H9 (cell line): ENCODE data around the gene PRPF19. TPM values are rescaled to one million over a fixed set of nuclear protein-coding genes. Genes with fewer than 3 reads are reported as not detected.

Experiments
- DNase-seq: peaks from one replicate; pipeline ENCODE4 v3.0.0-alpha.2; 2017
- H2AFZ ChIP-seq: one replicate; pipeline ENCODE4 v1.6.1; 2013; ENCODE audit warnings: mild to moderate bottlenecking, low read length, control low read depth, moderate library complexity
- H2AK5ac ChIP-seq: 2 replicates; pipeline ENCODE4 v1.6.1; 2013; ENCODE audit warnings: low read length, control low read depth, mixed read lengths; ENCODE audit not compliant: insufficient read length
- H2BK120ac ChIP-seq: one replicate; pipeline ENCODE4 v1.6.1; 2013; ENCODE audit warnings: low read depth, mild to moderate bottlenecking, low read length, control low read depth, inconsistent platforms; ENCODE audit not compliant: poor library complexity, severe bottlenecking
- H2BK12ac ChIP-seq: 2 replicates; pipeline ENCODE4 v1.6.1; 2013; ENCODE audit warnings: low read length, control low read depth, mixed read lengths, low read depth; ENCODE audit not compliant: insufficient read length
- H2BK15ac ChIP-seq: 2 replicates; pipeline ENCODE4 v1.6.1; 2013; ENCODE audit warnings: low read depth, low read length, control low read depth
- H2BK20ac ChIP-seq: one replicate; pipeline ENCODE4 v1.6.1; 2013; ENCODE audit warnings: low read depth, mild to moderate bottlenecking, low read length, control low read depth, inconsistent platforms; ENCODE audit not compliant: poor library complexity, severe bottlenecking
- H2BK5ac ChIP-seq: 2 replicates; pipeline ENCODE4 v1.6.1; 2013; ENCODE audit warnings: low read length, control low read depth, mixed read lengths; ENCODE audit not compliant: insufficient read length
- H3K14ac ChIP-seq: 2 replicates; pipeline ENCODE4 v1.6.1; 2013; ENCODE audit warnings: low read length, control low read depth; ENCODE audit not compliant: insufficient read depth
- H3K18ac ChIP-seq: 2 replicates; pipeline ENCODE4 v1.6.1; 2013; ENCODE audit warnings: low read depth, mild to moderate bottlenecking, mixed read lengths, low read length, control low read depth; ENCODE audit not compliant: insufficient read length
- H3K23ac ChIP-seq: 2 replicates; pipeline ENCODE4 v1.6.1; 2013; ENCODE audit warnings: low read length, control low read depth, mixed read lengths, low read depth; ENCODE audit not compliant: insufficient read length
- H3K23me2 ChIP-seq: 2 replicates; pipeline ENCODE4 v1.6.1; 2013; ENCODE audit warnings: low read depth, mild to moderate bottlenecking, mixed read lengths, low read length, control low read depth; ENCODE audit not compliant: insufficient read length, poor library complexity, severe bottlenecking
- H3K27ac ChIP-seq: 2 replicates; pipeline ENCODE4 v1.5.1; 2013; ENCODE audit warnings: low read length, control low read depth, mixed read lengths, low read depth; ENCODE audit not compliant: insufficient read length
- H3K27me3 ChIP-seq: 2 replicates; pipeline ENCODE4 v1.6.1; 2013; ENCODE audit warnings: low read length, control low read depth, inconsistent platforms; ENCODE audit not compliant: insufficient read depth
- H3K4ac ChIP-seq: 2 replicates; pipeline ENCODE4 v1.6.1; 2013; ENCODE audit warnings: low read depth, mild to moderate bottlenecking, control low read depth, inconsistent platforms, low read length, moderate library complexity
- H3K4me1 ChIP-seq: 2 replicates; pipeline ENCODE4 v1.6.1; 2013; ENCODE audit warnings: low read length, control low read depth, inconsistent platforms; ENCODE audit not compliant: insufficient read depth
- H3K4me2 ChIP-seq: 2 replicates; pipeline ENCODE4 v1.6.1; 2013; ENCODE audit warnings: low read length, control low read depth, mixed read lengths; ENCODE audit not compliant: insufficient read length, insufficient read depth
- H3K56ac ChIP-seq: 2 replicates; pipeline ENCODE4 v1.6.1; 2013; ENCODE audit warnings: low read depth, mild to moderate bottlenecking, mixed read lengths, low read length, control low read depth; ENCODE audit not compliant: insufficient read length
- H3K79me1 ChIP-seq: 2 replicates; pipeline ENCODE4 v1.6.1; 2013; ENCODE audit warnings: low read depth, mild to moderate bottlenecking, moderate library complexity, low read length, control low read depth, inconsistent platforms; ENCODE audit not compliant: insufficient read depth, poor library complexity, severe bottlenecking
- H3K79me2 ChIP-seq: 2 replicates; pipeline ENCODE4 v1.6.1; 2013; ENCODE audit warnings: low read length, control low read depth, inconsistent platforms; ENCODE audit not compliant: insufficient read depth
- H3K9ac ChIP-seq: 2 replicates; pipeline ENCODE4 v1.6.1; 2013; ENCODE audit warnings: low read length, control low read depth, mixed read lengths; ENCODE audit not compliant: insufficient read length; ENCODE audit errors: extremely low read depth
- H3K9me3 ChIP-seq: one replicate; pipeline ENCODE4 v1.6.1; 2013; ENCODE audit warnings: low read depth, low read length, inconsistent platforms; ENCODE audit not compliant: control insufficient read depth
- H3T11ph ChIP-seq: one replicate; pipeline ENCODE4 v1.6.1; 2013; ENCODE audit warnings: mild to moderate bottlenecking, low read length, control low read depth, inconsistent platforms
- H4K20me1 ChIP-seq: one replicate; pipeline ENCODE4 v1.6.1; 2013; ENCODE audit not compliant: control insufficient read depth, insufficient read length, insufficient read depth
- H4K5ac ChIP-seq: 2 replicates; pipeline ENCODE4 v1.6.1; 2013; ENCODE audit warnings: low read depth, mild to moderate bottlenecking, mixed read lengths, low read length, control low read depth; ENCODE audit not compliant: insufficient read length
- H4K8ac ChIP-seq: replicated peaks from 2 replicates; pipeline ENCODE4 v1.6.1; 2013; ENCODE audit warnings: low read length, control low read depth, mixed read lengths, low read depth; ENCODE audit not compliant: insufficient read length
- H4K91ac ChIP-seq: 2 replicates; pipeline ENCODE4 v1.6.1; 2013; ENCODE audit warnings: low read depth, mild to moderate bottlenecking, moderate library complexity, mixed read lengths, low read length, control low read depth; ENCODE audit not compliant: insufficient read length
- H3K27ac Mint-ChIP-seq, 3 experiments: 2 replicates in 2 of 3; 3 replicates in 1 of 3; pipeline ENCODE4 v1.8.0; 2020 to 2021; ENCODE audit warnings: mixed read lengths in 3 of 3, mild to moderate bottlenecking in 1 of 3, moderate library complexity in 1 of 3
- H3K27me3 Mint-ChIP-seq: 2 replicates; pipeline ENCODE4 v1.8.0; 2021; ENCODE audit warnings: low read depth, mild to moderate bottlenecking, moderate library complexity, mixed read lengths
- H3K36me3 Mint-ChIP-seq, 3 experiments: 2 replicates in 2 of 3; 3 replicates in 1 of 3; pipeline ENCODE4 v1.8.0; 2020 to 2021; ENCODE audit warnings: low read depth in 3 of 3, mixed read lengths in 3 of 3; ENCODE audit not compliant: insufficient read depth in 1 of 3
- H3K4me1 Mint-ChIP-seq, 2 experiments: 2 replicates each; pipeline ENCODE4 v1.8.0; 2020; ENCODE audit warnings: mixed read lengths in 2 of 2
- H3K4me3 Mint-ChIP-seq, 2 experiments: 2 replicates in 1 of 2; 3 replicates in 1 of 2; pipeline ENCODE4 v1.8.0; 2020 to 2021; ENCODE audit warnings: mild to moderate bottlenecking in 2 of 2, mixed read lengths in 2 of 2, moderate library complexity in 1 of 2
- H3K9me3 Mint-ChIP-seq, 2 experiments: 2 replicates in 1 of 2; 3 replicates in 1 of 2; pipeline ENCODE4 v1.8.0; 2020; ENCODE audit warnings: mild to moderate bottlenecking in 2 of 2, mixed read lengths in 2 of 2, moderate library complexity in 1 of 2
- CTCF ChIP-seq: fragments of 200-600 bp; sonication (generic); conservative IDR thresholded peaks from 3 replicates; pipeline ENCODE4 v1.8.0; 2021; ENCODE audit warnings: antibody characterized with exemption, mild to moderate bottlenecking
- WGBS: extraction: QIAGEN DNeasy Blood & Tissue Kit; methylation state at CpG from one replicate; pipeline ENCODE4 v1.1.7; 2013; ENCODE audit warnings: missing lambda C conversion rate, low lambda C conversion rate, mixed read lengths; ENCODE audit not compliant: insufficient read length; ENCODE audit errors: extremely low coverage; 5-methylcytosine and 5-hydroxymethylcytosine counted together
- total RNA-seq: library from RNA; stranded (reverse); gene quantifications from 2 replicates; pipeline ENCODE4 v1.2.1, GENCODE V29; 2021

The PRPF19 gene
- total RNA-seq, 1 experiment from 2014 or later: 130 TPM

DNA sequence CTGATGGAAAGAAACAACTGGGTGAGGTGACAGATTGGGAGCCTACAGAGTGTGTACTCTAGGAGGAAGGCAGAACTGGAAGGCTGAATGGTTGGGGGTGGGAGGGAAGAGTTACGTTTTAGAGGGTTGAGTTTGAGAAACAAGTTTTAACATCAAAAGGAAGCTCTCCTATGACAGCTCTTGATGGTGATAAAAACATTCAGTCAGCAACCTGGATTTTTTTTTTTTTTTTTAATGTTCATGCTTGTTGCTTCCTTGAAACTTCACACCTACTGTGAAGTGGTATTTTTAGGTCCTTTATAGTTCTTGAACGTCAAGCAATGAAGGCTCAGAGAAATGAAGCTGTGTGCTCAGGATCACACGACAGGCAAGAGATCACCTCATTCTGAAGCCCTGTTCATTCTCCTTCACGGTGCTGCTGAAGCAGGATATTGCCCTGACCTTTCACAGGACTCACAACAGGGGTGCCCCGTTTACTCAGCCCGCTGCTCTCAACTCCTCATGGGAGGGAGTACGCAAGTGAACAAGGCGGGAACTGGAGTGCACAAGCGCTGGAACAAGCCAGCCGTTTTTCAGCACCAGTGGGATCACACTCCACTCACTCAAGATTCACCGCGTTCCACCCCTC is 6.0 kb upstream of the PRPF19 start:
- H2BK15ac ChIP-seq: no peak overlapping the region
- H2BK20ac ChIP-seq: no peak overlapping the region
- no peak overlapping the region for H3K56ac ChIP-seq
- no peak overlapping the region for H3K23ac ChIP-seq
- no peaks in the 10 kb centered on the region for H3K9me3 ChIP-seq
- no peak overlapping the region for H2AK5ac ChIP-seq
- Mint-ChIP-seq H3K4me1 (peaks cover 39% of the 10 kb centered on the region in 2 experiments), H3K27ac (no peak overlapping the region; a peak in 2 of 7 replicates), H3K4me3 (no peak overlapping the region), H3K36me3 (peaks cover 0 to 5% (median 4%) of the 10 kb centered on the region in 3 experiments; a peak in 5 of 7 replicates), H3K27me3 (peaks cover 46% of the 10 kb centered on the region), H3K9me3 (peaks cover 3 to 5% of the 10 kb centered on the region in 2 experiments; a peak in 4 of 5 replicates)
- H2BK5ac ChIP-seq: no peak overlapping the region
- no peak overlapping the region for H2BK120ac ChIP-seq
- no peak overlapping the region for H3K18ac ChIP-seq
- no peak overlapping the region for H3K9ac ChIP-seq
- H3K79me2 ChIP-seq: no peaks in the 10 kb centered on the region; the same call in 1 of the 2 replicates
- H4K8ac ChIP-seq: no peak overlapping the region
- no peak overlapping the region for H3K4me2 ChIP-seq
- H3K14ac ChIP-seq: no peak overlapping the region
- H3K27ac ChIP-seq: no peak overlapping the region
- no peak for DNase-seq
- no peak overlapping the region for H3K4ac ChIP-seq
- no peak for TF ChIP-seq CTCF
- no peak overlapping the region for H3T11ph ChIP-seq
- no peaks in the 10 kb centered on the region for H3K79me1 ChIP-seq
- no peak overlapping the region for H4K5ac ChIP-seq
- no peak overlapping the region for H2BK12ac ChIP-seq
- no peak overlapping the region for H2AFZ ChIP-seq
- H4K91ac ChIP-seq: no peak overlapping the region
- no peaks in the 10 kb centered on the region; the same call in 1 of the 2 replicates for H3K27me3 ChIP-seq
- WGBS: no CpG with 5 or more reads among the region's 12 CpGs
- peaks cover 22% of the 10 kb centered on the region for H3K23me2 ChIP-seq
- no peaks in the 10 kb centered on the region for H4K20me1 ChIP-seq
- peaks cover 2% of the 10 kb centered on the region; the same call in 1 of the 2 replicates for H3K4me1 ChIP-seq
